ENCODE measurements around the gene KLHL22. TPM values are rescaled to one million over a fixed set of nuclear protein-coding genes. Genes with fewer than 3 reads are reported as not detected.
A peak's percentile ranks its signal among the peaks of the same experiment; 100 is the strongest.

Gene KLHL22
- total RNA-seq, 1 experiment from 2014 or later = 26.5 TPM

DNA sequence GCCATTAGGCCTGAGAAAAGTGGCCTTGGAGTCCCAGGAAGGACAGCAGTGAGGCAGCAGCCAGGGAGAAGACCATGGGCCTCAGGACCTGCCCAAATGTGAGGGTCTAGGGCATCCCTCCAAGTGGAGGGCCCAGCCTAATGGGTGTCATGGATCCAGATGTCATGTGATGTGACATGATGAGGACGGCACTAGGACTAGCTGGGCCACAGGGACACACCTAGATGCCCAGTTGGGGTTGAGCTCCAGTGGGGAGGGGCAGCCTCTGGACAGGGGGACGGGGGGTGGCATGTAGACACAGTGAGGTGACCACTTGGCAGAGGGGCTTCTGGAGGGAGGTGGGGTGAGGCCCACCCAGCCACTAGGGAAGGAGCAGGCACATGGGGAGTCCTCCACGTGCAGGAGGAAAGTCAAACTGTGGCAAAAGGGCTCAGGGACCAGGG is 63.3 kb downstream of the KLHL22 start:
- Mint-ChIP-seq H3K4me3 (ENCODE audit: low read depth, unreplicated experiment) (peak overlapping the region; percentile 66), H3K27me3 (ENCODE audit: unreplicated experiment) (peaks cover 76% of the 10 kb centered on the region), H3K27ac (ENCODE audit: unreplicated experiment) (no peak overlapping the region), H3K9me3 (ENCODE audit: low read depth, unreplicated experiment) (no peaks in the 10 kb centered on the region), H3K4me1 (ENCODE audit: low read depth, unreplicated experiment) (peaks cover 7% of the 10 kb centered on the region), H3K36me3 (ENCODE audit: insufficient read depth, unreplicated experiment) (peaks cover 13% of the 10 kb centered on the region)
- BruUV-seq (replicated peaks) = no TSS peak
- TF ChIP-seq, protein P1, sequence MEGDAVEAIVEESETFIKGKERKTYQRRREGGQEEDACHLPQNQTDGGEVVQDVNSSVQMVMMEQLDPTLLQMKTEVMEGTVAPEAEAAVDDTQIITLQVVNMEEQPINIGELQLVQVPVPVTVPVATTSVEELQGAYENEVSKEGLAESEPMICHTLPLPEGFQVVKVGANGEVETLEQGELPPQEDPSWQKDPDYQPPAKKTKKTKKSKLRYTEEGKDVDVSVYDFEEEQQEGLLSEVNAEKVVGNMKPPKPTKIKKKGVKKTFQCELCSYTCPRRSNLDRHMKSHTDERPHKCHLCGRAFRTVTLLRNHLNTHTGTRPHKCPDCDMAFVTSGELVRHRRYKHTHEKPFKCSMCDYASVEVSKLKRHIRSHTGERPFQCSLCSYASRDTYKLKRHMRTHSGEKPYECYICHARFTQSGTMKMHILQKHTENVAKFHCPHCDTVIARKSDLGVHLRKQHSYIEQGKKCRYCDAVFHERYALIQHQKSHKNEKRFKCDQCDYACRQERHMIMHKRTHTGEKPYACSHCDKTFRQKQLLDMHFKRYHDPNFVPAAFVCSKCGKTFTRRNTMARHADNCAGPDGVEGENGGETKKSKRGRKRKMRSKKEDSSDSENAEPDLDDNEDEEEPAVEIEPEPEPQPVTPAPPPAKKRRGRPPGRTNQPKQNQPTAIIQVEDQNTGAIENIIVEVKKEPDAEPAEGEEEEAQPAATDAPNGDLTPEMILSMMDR (IDR thresholded peaks at IDR 0.05; ENCODE audit: unreplicated experiment) = no peak
- intact Hi-C loops (cut with micrococcal nuclease; ENCODE audit: unreplicated experiment) = no loop called here
- DNase-seq = no peak
- CTCF ChIA-PET = no interaction called here

DNA sequence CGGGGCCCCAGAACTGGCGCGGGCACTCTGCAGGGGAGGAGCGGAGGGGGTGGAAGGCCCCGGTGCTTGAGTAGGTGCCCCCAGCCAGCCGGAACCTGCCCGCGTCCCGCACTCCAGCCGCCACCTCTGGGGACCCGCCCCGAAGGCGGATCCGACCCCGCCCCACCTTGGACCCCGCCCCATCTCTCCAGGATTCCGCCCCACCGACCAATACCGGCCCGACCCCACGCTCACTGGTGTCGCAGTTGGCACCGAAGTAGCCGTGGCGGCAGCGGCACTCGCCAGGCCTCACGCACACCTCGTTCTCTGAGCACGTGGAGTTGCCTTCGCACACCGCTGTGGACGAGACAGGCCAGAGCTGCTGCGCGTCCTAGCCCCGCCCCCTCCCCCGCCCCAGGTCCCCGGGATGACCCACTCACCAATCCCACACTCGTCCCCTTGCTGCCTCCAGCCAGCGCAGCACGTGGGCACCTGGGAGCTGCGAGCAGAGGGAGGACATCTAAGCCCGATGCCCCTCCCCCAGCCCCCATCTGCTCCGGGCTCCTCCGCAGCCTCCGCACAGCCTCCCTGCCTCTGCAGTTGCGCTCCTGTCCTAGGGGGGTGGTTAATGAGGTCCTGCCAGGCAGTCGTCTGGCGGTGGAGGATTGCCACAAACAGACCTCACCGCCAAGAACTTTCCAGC is 63.9 kb downstream of the KLHL22 start:
- Mint-ChIP-seq H3K36me3 (ENCODE audit: insufficient read depth, unreplicated experiment) (peaks cover 7% of the 10 kb centered on the region), H3K4me3 (ENCODE audit: low read depth, unreplicated experiment) (peak overlapping the region; percentile 66), H3K9me3 (ENCODE audit: low read depth, unreplicated experiment) (no peaks in the 10 kb centered on the region), H3K27me3 (ENCODE audit: unreplicated experiment) (peaks cover 76% of the 10 kb centered on the region), H3K27ac (ENCODE audit: unreplicated experiment) (no peak overlapping the region), H3K4me1 (ENCODE audit: low read depth, unreplicated experiment) (peaks cover 1% of the 10 kb centered on the region)
- no TSS peak for BruUV-seq (replicated peaks)
- no peak for DNase-seq
- intact Hi-C loops (cut with micrococcal nuclease; ENCODE audit: unreplicated experiment) = no loop called here
- TF ChIP-seq, protein P1 (IDR thresholded peaks at IDR 0.05; ENCODE audit: unreplicated experiment) = no peak
- CTCF ChIA-PET = no interaction called here

DNA sequence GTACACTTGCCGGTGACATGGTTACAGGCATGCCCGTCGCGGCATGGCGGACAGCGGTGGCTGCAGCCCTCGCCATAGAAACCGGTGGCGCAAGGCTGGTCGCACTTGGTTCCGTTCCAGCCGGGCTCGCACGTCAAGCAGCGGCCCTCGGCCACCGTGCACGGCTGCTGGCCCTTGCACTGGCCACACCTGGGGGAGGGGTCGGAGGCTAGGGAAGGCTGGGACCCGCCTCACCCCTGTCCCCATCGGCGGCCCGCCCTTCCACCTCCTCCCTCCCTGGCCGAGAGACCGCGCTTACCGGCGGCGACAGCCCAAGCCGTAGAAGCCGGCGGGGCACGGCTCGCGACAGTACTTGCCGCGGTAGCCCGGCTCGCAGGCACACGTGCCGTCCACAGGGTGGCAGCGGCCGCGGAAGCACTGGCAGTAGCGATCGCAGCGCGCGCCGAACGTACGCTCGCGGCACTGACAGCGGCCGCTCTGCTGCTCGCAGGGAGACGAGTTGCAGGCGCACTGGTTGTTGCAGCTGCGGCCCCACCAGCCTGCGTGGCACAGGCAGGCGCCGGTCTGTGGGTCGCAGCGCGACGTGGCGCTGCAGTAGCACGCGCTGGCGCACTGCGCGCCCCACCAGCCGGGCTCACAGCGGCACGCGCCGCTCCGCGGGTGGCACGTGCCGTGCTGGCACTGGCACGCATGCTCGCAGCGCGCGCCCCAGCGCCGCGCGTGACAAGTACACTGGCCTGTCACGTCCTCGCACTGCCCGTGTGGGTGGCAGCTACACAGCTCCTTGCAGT is 64.7 kb downstream of the KLHL22 start:
- Mint-ChIP-seq H3K27me3 (ENCODE audit: unreplicated experiment) (peaks cover 70% of the 10 kb centered on the region), H3K9me3 (ENCODE audit: low read depth, unreplicated experiment) (no peaks in the 10 kb centered on the region), H3K4me3 (ENCODE audit: low read depth, unreplicated experiment) (peak overlapping the region; percentile 66), H3K4me1 (ENCODE audit: low read depth, unreplicated experiment) (no peaks in the 10 kb centered on the region), H3K36me3 (ENCODE audit: insufficient read depth, unreplicated experiment) (peaks cover 4% of the 10 kb centered on the region), H3K27ac (ENCODE audit: unreplicated experiment) (no peak overlapping the region)
- peak; percentile 75 for DNase-seq
- CTCF ChIA-PET = no interaction called here
- no TSS peak for BruUV-seq (replicated peaks)
- TF ChIP-seq, protein P1 (IDR thresholded peaks at IDR 0.05; ENCODE audit: unreplicated experiment) = peak; percentile 33
- intact Hi-C loops (cut with micrococcal nuclease; ENCODE audit: unreplicated experiment) = no loop called here

DNA sequence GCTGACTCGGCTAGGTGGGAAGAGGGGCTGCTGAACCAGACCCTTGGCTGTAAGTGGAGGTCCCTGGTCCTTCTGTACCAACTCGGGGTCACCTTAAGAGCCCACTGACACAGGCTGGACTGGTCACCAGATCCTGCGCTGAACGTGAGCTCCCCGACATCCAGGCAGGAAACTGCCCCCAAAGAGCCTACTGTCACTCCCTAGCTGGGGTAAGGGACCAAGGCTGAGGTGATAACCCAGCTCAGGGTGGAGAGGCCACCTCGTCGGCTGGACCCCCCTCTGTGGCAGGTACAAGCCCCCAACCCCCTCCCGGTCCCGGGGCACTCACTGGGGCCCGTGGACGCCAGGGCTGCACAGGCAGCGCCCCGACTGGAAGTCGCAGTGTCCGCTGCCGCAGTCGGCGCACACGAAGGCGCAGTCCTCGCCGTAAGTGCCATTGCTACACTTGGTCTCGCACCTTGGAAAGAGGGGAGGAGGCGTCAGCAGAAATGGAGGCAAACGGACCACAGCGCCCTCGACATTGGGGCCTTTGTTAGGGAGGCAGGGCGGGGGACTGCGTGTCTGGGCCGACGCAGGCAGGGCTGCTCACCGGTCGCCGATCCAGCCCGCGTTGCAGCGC is 65.4 kb downstream of the KLHL22 start:
- Mint-ChIP-seq H3K4me3 (ENCODE audit: low read depth, unreplicated experiment) (peak overlapping the region; percentile 66), H3K9me3 (ENCODE audit: low read depth, unreplicated experiment) (no peaks in the 10 kb centered on the region), H3K36me3 (ENCODE audit: insufficient read depth, unreplicated experiment) (peaks cover 4% of the 10 kb centered on the region), H3K4me1 (ENCODE audit: low read depth, unreplicated experiment) (no peaks in the 10 kb centered on the region), H3K27ac (ENCODE audit: unreplicated experiment) (no peak overlapping the region), H3K27me3 (ENCODE audit: unreplicated experiment) (peaks cover 63% of the 10 kb centered on the region)
- CTCF ChIA-PET = no interaction called here
- intact Hi-C loops (cut with micrococcal nuclease; ENCODE audit: unreplicated experiment) = no loop called here
- DNase-seq = no peak
- no TSS peak for BruUV-seq (replicated peaks)
- TF ChIP-seq, protein P1 (IDR thresholded peaks at IDR 0.05; ENCODE audit: unreplicated experiment) = no peak
